Stomach (tissue), 9 donors: ENCODE data around the gene HES5. TPM values are rescaled to one million over a fixed set of nuclear protein-coding genes. Genes with fewer than 3 reads are reported as not detected.
A peak's percentile ranks its signal among the peaks of the same experiment; 100 is the strongest.

ENCODE experiments used
- DNase-seq, 2 donors: peaks; one replicate each; pipeline versions ENCODE4 v3.0.0 to v3.0.0-alpha.2; 2013 to 2019
- H3K27ac ChIP-seq, 5 donors: fragments of 200-600 bp in 4 of 5; sonication (generic) in 4 of 5; one replicate each; pipeline ENCODE4 v1.5.1; 2013 to 2019; ENCODE audit warnings: mild to moderate bottlenecking in 1 of 5, moderate library complexity in 1 of 5
- H3K27me3 ChIP-seq, 3 donors: fragments of 200-600 bp; sonication (generic); one replicate each; pipeline ENCODE4 v1.5.1; 2017 to 2019; ENCODE audit warnings: mixed run types in 1 of 3
- H3K36me3 ChIP-seq, 4 donors: fragments of 200-600 bp; sonication (generic); 1 replicate in 3 of 4; 2 replicates in 1 of 4; pipeline ENCODE4 v1.5.1; 2016 to 2019
- H3K4me1 ChIP-seq, 4 donors: fragments of 200-600 bp; sonication (generic); one replicate each; pipeline ENCODE4 v1.5.1; 2016 to 2019
- H3K4me3 ChIP-seq, 4 donors: fragments of 200-600 bp; sonication (generic) in 3 of 4; one replicate each; pipeline ENCODE4 v1.5.1; 2016 to 2019; ENCODE audit warnings: mild to moderate bottlenecking in 1 of 4
- H3K9me3 ChIP-seq, 4 donors: fragments of 200-600 bp; sonication (generic); one replicate each; pipeline ENCODE4 v1.5.1; 2016 to 2019
- CTCF ChIP-seq, 7 experiments: fragments of 450-650 bp in 4 of 7; fragments of 200-600 bp in 3 of 7; sonication (generic) in 3 of 7; IDR thresholded peaks; one replicate each; pipeline ENCODE4 v1.5.1; 2016 to 2019; ENCODE audit warnings: antibody characterized with exemption in 7 of 7, control low read depth in 2 of 7, mild to moderate bottlenecking in 1 of 7
- EP300 ChIP-seq: sonication (generic); formaldehyde crosslinking; IDR thresholded peaks from one replicate; pipeline ENCODE4 v1.6.1; 2017; ENCODE audit warnings: antibody characterized with exemption
- POLR2A ChIP-seq, 4 donors: fragments of 450-650 bp; IDR thresholded peaks; one replicate each; pipeline ENCODE4 v1.6.1; 2016; ENCODE audit warnings: antibody characterized with exemption in 4 of 4, control low read depth in 2 of 4, mild to moderate bottlenecking in 1 of 4, moderate library complexity in 1 of 4
- POLR2AphosphoS5 ChIP-seq, 3 donors: sonication (generic); formaldehyde crosslinking; IDR thresholded peaks; one replicate each; pipeline ENCODE4 v1.6.1; 2016; ENCODE audit warnings: antibody characterized with exemption in 3 of 3
- WGBS, 5 donors: extraction: QIAGEN DNeasy Blood & Tissue Kit in 3 of 5; methylation state at CpG; one replicate each; pipeline versions ENCODE4 v1.1.5 to v1.1.7; 2013 to 2018; 5-methylcytosine and 5-hydroxymethylcytosine counted together
- intact Hi-C: fragments of 100-400 bp; cut with DNase I; formaldehyde crosslinking; loops from one replicate; pipeline ENCODE4 v1.15.1; 2023; ENCODE audit warnings: low total_unique reads
- polyA plus RNA-seq, 3 donors: library from polyadenylated mRNA; stranded (reverse); fragments of 200-250 nt; gene quantifications; one replicate each; pipeline ENCODE4 v1.2.3, GENCODE V29; 2013
- total RNA-seq, 5 donors: library from RNA; depleted of rRNA; stranded (reverse); fragments of >200 nt; gene quantifications; one replicate each; pipeline versions ENCODE4 v1.1.0 to v1.2.3, GENCODE V29; 2014 to 2016
- donor health status: healthy with polysubstance abuse.
- donor health status: Bipolar disorder and iron deficiency.
- donor health status: healthy.

Gene HES5
- total and polyA plus RNA-seq, 8 donors: 0.25 to 9.6 TPM; not detected in 6

- 80 to 92% (median 87%) methylated on average over 9 of the region's 9 CpGs for WGBS, 5 donors
- no peaks in the 10 kb centered on the region for H3K9me3 ChIP-seq
- TF ChIP-seq POLR2AphosphoS5 (IDR thresholded peaks at IDR 0.05): no peak
- no peak for TF ChIP-seq CTCF (IDR thresholded peaks at IDR 0.05)
- TF ChIP-seq POLR2A (IDR thresholded peaks at IDR 0.05): no peak
- TF ChIP-seq EP300: no peak
- no peaks in the 10 kb centered on the region for H3K36me3 ChIP-seq
- no peak overlapping the region for H3K4me3 ChIP-seq
- H3K27me3 ChIP-seq: peaks cover 0 to 100% (median 36%) of the 10 kb centered on the region in 3 donors
- peaks cover 15 to 33% (median 32%) of the 10 kb centered on the region in 4 donors for H3K4me1 ChIP-seq
- no peak for DNase-seq
- intact Hi-C loops: no loop called here
- no peak overlapping the region for H3K27ac ChIP-seq
Observed at GRCh38 chr1:2535981-2536380, 5.9 kb upstream of the HES5 start.

DNA sequence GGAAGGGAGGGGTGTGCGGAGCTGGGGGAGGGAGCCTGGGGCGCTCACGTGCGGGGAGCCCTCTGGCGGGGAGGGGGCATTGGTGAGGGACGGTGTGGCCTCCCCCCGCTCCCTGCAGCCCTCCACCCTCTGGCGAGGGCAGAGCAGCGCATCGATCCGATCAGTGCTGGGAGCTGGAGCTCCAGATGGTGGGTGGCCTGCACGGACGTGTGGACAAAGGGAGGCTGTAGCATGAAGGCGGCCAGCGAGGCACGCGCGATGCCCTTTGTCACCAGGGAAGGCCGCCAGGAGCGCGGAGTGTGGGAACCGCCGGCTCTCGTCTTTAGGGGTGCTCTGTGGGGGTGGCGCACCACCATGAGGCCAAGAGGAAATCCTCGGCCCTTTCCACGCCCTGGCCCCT, 5.4 kb upstream of the HES5 start:
- 20 to 41% (median 33%) methylated on average over 3 to 27 of the region's 27 CpGs for WGBS, 5 donors
- Histone ChIP-seq H3K27ac (no peak overlapping the region), H3K9me3 (no peaks in the 10 kb centered on the region), H3K4me3 (no peak overlapping the region), H3K4me1 (peaks cover 15 to 33% (median 33%) of the 10 kb centered on the region in 4 donors), H3K27me3 (peaks cover 0 to 100% (median 36%) of the 10 kb centered on the region in 3 donors), H3K36me3 (no peaks in the 10 kb centered on the region)
- TF ChIP-seq POLR2A (IDR thresholded peaks at IDR 0.05) (no peak), EP300 (no peak), POLR2AphosphoS5 (IDR thresholded peaks at IDR 0.05) (no peak), CTCF (IDR thresholded peaks at IDR 0.05) (no peak)
- peak in 1 of 2 donors; percentile 41 for DNase-seq
- intact Hi-C loops: no loop called here

GRCh38 chr1:2534687-2535441, 4.8 kb upstream of the HES5 start:
- no peak overlapping the region for H3K27ac ChIP-seq
- H3K9me3 ChIP-seq: no peaks in the 10 kb centered on the region
- H3K4me1 ChIP-seq: peaks cover 21 to 39% (median 38%) of the 10 kb centered on the region in 4 donors
- no peak for TF ChIP-seq CTCF (IDR thresholded peaks at IDR 0.05)
- no peak for TF ChIP-seq EP300
- no peak for TF ChIP-seq POLR2AphosphoS5 (IDR thresholded peaks at IDR 0.05)
- no peak for TF ChIP-seq POLR2A (IDR thresholded peaks at IDR 0.05)
- no peaks in the 10 kb centered on the region for H3K36me3 ChIP-seq
- 30 to 39% (median 33%) methylated on average over 8 to 18 of the region's 18 CpGs for WGBS, 5 donors
- peak in 1 of 2 donors; percentile 53 for DNase-seq
- H3K27me3 ChIP-seq: peaks cover 0 to 100% (median 41%) of the 10 kb centered on the region in 3 donors
- intact Hi-C loops: no loop called here
- H3K4me3 ChIP-seq: no peak overlapping the region

GRCh38 chr1:2534315-2534686, 4.2 kb upstream of the HES5 start:
- Histone ChIP-seq H3K9me3 (no peaks in the 10 kb centered on the region), H3K4me1 (peaks cover 26 to 43% (median 42%) of the 10 kb centered on the region in 4 donors), H3K4me3 (no peak overlapping the region), H3K27ac (no peak overlapping the region), H3K27me3 (peaks cover 0 to 100% (median 44%) of the 10 kb centered on the region in 3 donors), H3K36me3 (no peaks in the 10 kb centered on the region)
- no peak for DNase-seq
- intact Hi-C loops: no loop called here
- no peak for TF ChIP-seq POLR2A (IDR thresholded peaks at IDR 0.05)
- no peak for TF ChIP-seq EP300
- TF ChIP-seq POLR2AphosphoS5 (IDR thresholded peaks at IDR 0.05): no peak
- 37 to 63% (median 40%) methylated on average over 3 to 7 of the region's 7 CpGs for WGBS, 5 donors

DNA sequence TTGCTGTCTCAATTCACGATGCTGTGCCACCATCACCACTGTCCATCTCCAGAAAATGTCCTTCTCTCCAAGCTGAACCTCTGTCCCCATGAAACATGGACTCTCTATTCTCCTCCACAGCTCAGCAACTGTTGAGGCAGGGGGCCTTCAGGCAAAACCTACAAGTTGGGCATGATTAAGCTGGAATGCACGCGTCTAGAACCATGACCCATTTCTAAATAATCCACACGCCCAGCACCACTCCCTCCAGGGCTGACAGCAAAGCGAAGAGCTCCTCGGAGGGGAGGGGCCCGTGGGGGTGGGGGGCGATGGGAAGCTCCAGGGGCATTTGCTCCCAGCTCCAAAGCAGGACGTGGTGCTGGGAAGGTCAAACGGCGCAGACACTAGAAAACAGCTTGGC, 3.3 kb upstream of the HES5 start:
- Histone ChIP-seq H3K36me3 (no peaks in the 10 kb centered on the region), H3K27ac (no peak overlapping the region), H3K4me1 (peaks cover 35 to 52% (median 51%) of the 10 kb centered on the region in 4 donors), H3K9me3 (no peaks in the 10 kb centered on the region), H3K27me3 (peaks cover 0 to 100% (median 52%) of the 10 kb centered on the region in 3 donors), H3K4me3 (no peak overlapping the region)
- intact Hi-C loops: no loop called here
- TF ChIP-seq POLR2AphosphoS5 (IDR thresholded peaks at IDR 0.05) (no peak), EP300 (no peak), POLR2A (IDR thresholded peaks at IDR 0.05) (no peak), CTCF (IDR thresholded peaks at IDR 0.05) (no peak)
- DNase-seq: no peak
- 72 to 84% (median 79%) methylated on average over 11 of the region's 11 CpGs for WGBS, 5 donors
